Upper lobe of left lung (tissue), 6 donors: ENCODE measurements around the gene RBBP4. TPM values are rescaled to one million over a fixed set of nuclear protein-coding genes. Genes with fewer than 3 reads are reported as not detected.
"Not testable (repeated sequence)": the region's sequence is repeated elsewhere in the genome, so short reads cannot be mapped to it uniquely, and the experiment has no call there.

Experiments used
- ATAC-seq, 2 donors: fragments of 200-7000 bp; cut with Tn5 transposase; one replicate each; pipeline ENCODE4 v1.9.1; 2022; ENCODE audit warnings: mild to moderate bottlenecking in 2 of 2, moderate library complexity in 2 of 2; ENCODE audit not compliant: low FRiP score in 2 of 2
- DNase-seq, 2 donors: peaks; one replicate each; pipeline ENCODE4 v3.0.0-alpha.2; 2019 to 2020
- H3K27ac ChIP-seq, 4 donors: fragments of 200-600 bp; sonication (generic); one replicate each; pipeline ENCODE4 v1.5.1; 2016 to 2019
- H3K27me3 ChIP-seq, 4 donors: fragments of 200-600 bp; sonication (generic); one replicate each; pipeline ENCODE4 v1.5.1; 2017 to 2019
- H3K36me3 ChIP-seq, 4 donors: fragments of 200-600 bp; sonication (generic); one replicate each; pipeline ENCODE4 v1.5.1; 2016 to 2019
- H3K4me1 ChIP-seq, 4 donors: fragments of 200-600 bp; sonication (generic); one replicate each; pipeline ENCODE4 v1.5.1; 2018 to 2019
- H3K4me3 ChIP-seq, 4 donors: fragments of 200-600 bp; sonication (generic); one replicate each; pipeline ENCODE4 v1.5.1; 2017 to 2019; ENCODE audit warnings: mild to moderate bottlenecking in 2 of 4, moderate library complexity in 1 of 4
- H3K9me3 ChIP-seq, 4 donors: fragments of 200-600 bp; sonication (generic); one replicate each; pipeline ENCODE4 v1.5.1; 2018 to 2019
- EP300 ChIP-seq, 4 donors: sonication (generic); formaldehyde crosslinking; IDR thresholded peaks; one replicate each; pipeline ENCODE4 v1.5.1; 2017; ENCODE audit warnings: antibody characterized with exemption in 4 of 4, control low read depth in 2 of 4
- POLR2A ChIP-seq, 4 donors: fragments of 450-650 bp; IDR thresholded peaks; one replicate each; pipeline ENCODE4 v1.5.1; 2016 to 2017; ENCODE audit warnings: antibody characterized with exemption in 4 of 4, mild to moderate bottlenecking in 2 of 4
- POLR2AphosphoS5 ChIP-seq, 2 donors: sonication (generic); formaldehyde crosslinking; IDR thresholded peaks; one replicate each; pipeline ENCODE4 v1.5.1; 2017; ENCODE audit warnings: antibody characterized with exemption in 2 of 2
- WGBS, 2 donors: methylation state at CpG; one replicate each; pipeline ENCODE4 v1.1.5; 2017 to 2018; 5-methylcytosine and 5-hydroxymethylcytosine counted together
- total RNA-seq, 6 donors: library from RNA; depleted of rRNA in 4 of 6; stranded (reverse); fragments of >200 nt in 4 of 6; gene quantifications; one replicate each; pipeline versions ENCODE4 v1.1.0 to v1.2.1, GENCODE V29; 2016 to 2021
- TF ChIP-seq, protein P1 (sequence below), 6 experiments: fragments of 450-650 bp in 4 of 6; fragments of 200-600 bp in 2 of 6; sonication (generic) in 2 of 6; IDR thresholded peaks; one replicate each; pipeline ENCODE4 v1.5.1; 2016 to 2019; ENCODE audit warnings: antibody characterized with exemption in 6 of 6
- donor health status: DM: no; HTN: no; CAD: no; lungs with moderate emphysema.
- donor health status: DM: no; HTN: yes; CAD: no; lungs with severe emphysema.

The RBBP4 gene
- total RNA-seq, 6 donors from 2014 or later: 72.8 to 161 (median 131) TPM

DNA sequence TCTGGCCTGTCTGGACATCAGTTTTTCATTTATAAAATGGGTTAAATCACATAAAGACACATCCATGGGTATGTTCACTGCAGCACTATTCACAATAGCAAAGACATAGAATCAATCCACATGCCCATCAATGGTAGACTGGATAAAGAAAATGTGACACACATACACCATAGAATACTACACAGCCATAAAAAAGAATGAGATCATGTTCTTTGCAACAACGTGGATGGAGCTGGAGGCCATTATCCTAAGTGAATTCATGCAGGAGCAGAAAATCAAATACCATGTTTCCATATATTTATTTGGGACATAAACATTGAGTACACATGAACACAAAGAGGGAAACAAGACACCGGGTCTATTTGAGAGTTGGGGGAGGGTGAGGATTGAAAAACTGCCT lies 28.8 kb upstream of the RBBP4 start:
- DNase-seq (no peak), ATAC-seq (no peak)
- no peaks in the 10 kb centered on the region for H3K9me3 ChIP-seq
- no peaks in the 10 kb centered on the region for H3K4me1 ChIP-seq
- peaks cover 0 to 15% (median 7%) of the 10 kb centered on the region in 4 donors for H3K36me3 ChIP-seq
- no peak overlapping the region for H3K4me3 ChIP-seq
- H3K27me3 ChIP-seq: no peaks in the 10 kb centered on the region
- TF ChIP-seq, protein P1, sequence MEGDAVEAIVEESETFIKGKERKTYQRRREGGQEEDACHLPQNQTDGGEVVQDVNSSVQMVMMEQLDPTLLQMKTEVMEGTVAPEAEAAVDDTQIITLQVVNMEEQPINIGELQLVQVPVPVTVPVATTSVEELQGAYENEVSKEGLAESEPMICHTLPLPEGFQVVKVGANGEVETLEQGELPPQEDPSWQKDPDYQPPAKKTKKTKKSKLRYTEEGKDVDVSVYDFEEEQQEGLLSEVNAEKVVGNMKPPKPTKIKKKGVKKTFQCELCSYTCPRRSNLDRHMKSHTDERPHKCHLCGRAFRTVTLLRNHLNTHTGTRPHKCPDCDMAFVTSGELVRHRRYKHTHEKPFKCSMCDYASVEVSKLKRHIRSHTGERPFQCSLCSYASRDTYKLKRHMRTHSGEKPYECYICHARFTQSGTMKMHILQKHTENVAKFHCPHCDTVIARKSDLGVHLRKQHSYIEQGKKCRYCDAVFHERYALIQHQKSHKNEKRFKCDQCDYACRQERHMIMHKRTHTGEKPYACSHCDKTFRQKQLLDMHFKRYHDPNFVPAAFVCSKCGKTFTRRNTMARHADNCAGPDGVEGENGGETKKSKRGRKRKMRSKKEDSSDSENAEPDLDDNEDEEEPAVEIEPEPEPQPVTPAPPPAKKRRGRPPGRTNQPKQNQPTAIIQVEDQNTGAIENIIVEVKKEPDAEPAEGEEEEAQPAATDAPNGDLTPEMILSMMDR (IDR thresholded peaks at IDR 0.05): no peak
- no peak for TF ChIP-seq POLR2A (IDR thresholded peaks at IDR 0.05)
- no peak overlapping the region for H3K27ac ChIP-seq
- 95 to 96% methylated on average over 2 of the region's 2 CpGs for WGBS, 2 donors

GRCh38 chr1:32622806-32623681 lies 28.0 kb upstream of the RBBP4 start:
- no peak for ATAC-seq
- H3K27me3 ChIP-seq: no peaks in the 10 kb centered on the region
- no peak for TF ChIP-seq EP300 (IDR thresholded peaks at IDR 0.05)
- no peak for DNase-seq
- no peak overlapping the region for H3K27ac ChIP-seq
- H3K9me3 ChIP-seq: no peaks in the 10 kb centered on the region
- H3K4me3 ChIP-seq: no peak overlapping the region
- WGBS, 2 donors: 61 to 70% methylated on average over 3 of the region's 3 CpGs
- H3K4me1 ChIP-seq: peaks cover 0 to 3% (median 0%) of the 10 kb centered on the region in 4 donors
- H3K36me3 ChIP-seq: peaks cover 0 to 22% (median 15%) of the 10 kb centered on the region in 4 donors

GRCh38 chr1:32623775-32624174 lies 27.2 kb upstream of the RBBP4 start:
- 74 to 78% methylated on average over 5 of the region's 5 CpGs for WGBS, 2 donors
- ATAC-seq (no peak), DNase-seq (no peak)
- Histone ChIP-seq H3K4me1 (peaks cover 0 to 5% (median 0%) of the 10 kb centered on the region in 4 donors), H3K9me3 (no peaks in the 10 kb centered on the region), H3K27me3 (no peaks in the 10 kb centered on the region), H3K4me3 (no peak overlapping the region), H3K36me3 (peaks cover 0 to 29% (median 21%) of the 10 kb centered on the region in 4 donors), H3K27ac (no peak overlapping the region)
- TF ChIP-seq EP300 (IDR thresholded peaks at IDR 0.05) (no peak), POLR2AphosphoS5 (IDR thresholded peaks at IDR 0.05) (no peak), POLR2A (IDR thresholded peaks at IDR 0.05) (no peak)
- TF ChIP-seq, protein P1 (IDR thresholded peaks at IDR 0.05): no peak

- H3K4me1 ChIP-seq: peaks cover 0 to 5% (median 0%) of the 10 kb centered on the region in 4 donors
- ATAC-seq: no peak
- no peak for DNase-seq
- H3K9me3 ChIP-seq: no peaks in the 10 kb centered on the region
- 86 to 92% methylated on average over 1 of the region's 1 CpG for WGBS, 2 donors
- no peak overlapping the region for H3K4me3 ChIP-seq
- H3K27me3 ChIP-seq: no peaks in the 10 kb centered on the region
- TF ChIP-seq, protein P1 (IDR thresholded peaks at IDR 0.05): no peak
- TF ChIP-seq POLR2AphosphoS5 (IDR thresholded peaks at IDR 0.05) (no peak), POLR2A (IDR thresholded peaks at IDR 0.05) (no peak), EP300 (IDR thresholded peaks at IDR 0.05) (no peak)
- peaks cover 0 to 43% (median 28%) of the 10 kb centered on the region in 4 donors for H3K36me3 ChIP-seq
- no peak overlapping the region for H3K27ac ChIP-seq
These were observed 24.8 kb upstream of the RBBP4 start for GRCh38 chr1:32626176-32626575.

DNA sequence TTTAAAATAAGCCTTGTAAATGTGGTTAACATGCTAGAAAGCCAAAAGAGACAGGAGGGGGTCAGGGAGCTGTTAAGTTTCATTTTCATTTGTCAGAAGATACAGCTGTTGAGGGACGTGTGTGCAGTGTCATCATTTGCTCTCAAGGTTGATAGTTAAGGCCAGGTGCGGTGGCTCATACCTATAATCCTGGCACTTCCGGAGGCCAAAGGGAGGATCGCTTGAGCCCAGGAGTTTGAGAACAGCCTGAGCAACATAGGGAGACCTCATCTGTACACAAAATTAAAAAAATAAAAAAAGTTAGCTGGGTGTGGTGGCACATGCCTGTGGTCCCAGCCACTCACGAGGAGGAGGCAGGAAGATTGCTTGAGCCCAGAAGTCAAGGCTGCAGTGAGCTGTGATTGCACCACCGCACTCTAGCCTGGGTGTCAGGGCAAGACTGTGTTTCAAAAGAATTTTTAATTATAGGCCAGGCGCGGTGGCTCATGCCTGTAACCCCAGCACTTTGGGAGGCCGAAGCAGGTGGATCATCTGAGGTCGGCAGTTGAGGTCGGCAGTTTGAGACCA lies 23.3 kb upstream of the RBBP4 start:
- peaks cover 0 to 5% (median 0%) of the 10 kb centered on the region in 4 donors for H3K4me1 ChIP-seq
- no peaks in the 10 kb centered on the region for H3K9me3 ChIP-seq
- H3K27me3 ChIP-seq: no peaks in the 10 kb centered on the region
- ATAC-seq (no peak), DNase-seq (no peak)
- no peak for TF ChIP-seq POLR2A (IDR thresholded peaks at IDR 0.05)
- TF ChIP-seq, protein P1 (IDR thresholded peaks at IDR 0.05): no peak
- no peak for TF ChIP-seq EP300 (IDR thresholded peaks at IDR 0.05)
- no peak for TF ChIP-seq POLR2AphosphoS5 (IDR thresholded peaks at IDR 0.05)
- H3K36me3 ChIP-seq: peaks cover 0 to 52% (median 31%) of the 10 kb centered on the region in 4 donors
- WGBS, 2 donors: 70 to 85% methylated on average over 11 of the region's 11 CpGs
- no peak overlapping the region for H3K4me3 ChIP-seq
- no peak overlapping the region for H3K27ac ChIP-seq

DNA sequence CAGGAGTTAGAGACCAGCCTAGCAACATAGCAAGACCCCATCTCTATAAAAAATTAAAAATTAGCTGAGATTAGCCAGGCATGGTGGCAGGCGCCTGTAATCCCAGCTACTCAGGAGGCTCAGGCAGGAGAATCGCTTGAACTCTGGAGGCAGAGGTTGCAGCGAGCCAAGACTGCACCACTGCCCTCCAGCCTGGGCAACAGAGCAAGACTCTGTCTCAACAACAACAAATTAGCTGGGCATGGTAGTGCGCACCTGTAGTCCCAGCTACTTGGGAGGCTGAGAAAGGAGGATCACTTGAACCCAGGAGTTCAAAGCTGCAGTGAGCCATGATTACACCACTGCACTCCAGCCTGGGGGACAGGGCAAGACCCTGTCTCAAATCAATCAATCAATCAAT lies 20.8 kb upstream of the RBBP4 start:
- not testable (repeated sequence) for H3K4me3 ChIP-seq, DNase-seq, H3K4me1 ChIP-seq, H3K27ac ChIP-seq, H3K27me3 ChIP-seq, H3K9me3 ChIP-seq, ATAC-seq
- peaks cover 0 to 62% (median 40%) of the 10 kb centered on the region in 4 donors for H3K36me3 ChIP-seq
- WGBS, 2 donors: 95 to 96% methylated on average over 4 of the region's 4 CpGs
